H1 (cell line): ENCODE measurements around the gene SPATA6L. TPM values are rescaled to one million over a fixed set of nuclear protein-coding genes. Genes with fewer than 3 reads are reported as not detected.

ENCODE experiments used
- CTCF ChIA-PET: fragments of 300-600 bp; sonication (Branson Sonifier 250); formaldehyde crosslinking; loops from one replicate; lab custom pipeline; 2021; ENCODE audit not compliant: partially characterized antibody; lab: Charles Lee
- POLR2A ChIA-PET: fragments of 300-600 bp; sonication (Branson Sonifier 250); formaldehyde crosslinking; loops from one replicate; lab custom pipeline; 2021; ENCODE audit warnings: inconsistent platforms; ENCODE audit not compliant: partially characterized antibody; lab: Charles Lee
- DNase-seq, 2 experiments: peaks; one replicate each; pipeline versions ENCODE4 v3.0.0 to v3.0.0-alpha.2; 2010 to 2022; ENCODE audit warnings: low spot score in 2 of 2, low read depth in 1 of 2, mixed read lengths in 1 of 2
- FAIRE-seq: peaks from 2 replicates; lab custom pipeline; 2011; peaks lifted over from hg19 to GRCh38; lab: Jason Lieb, UNC
- H2AFZ ChIP-seq: 2 replicates; pipeline ENCODE4 v1.8.1; 2012; ENCODE audit warnings: low read length, inconsistent platforms
- H2AK5ac ChIP-seq: 2 replicates; pipeline ENCODE4 v1.6.1; 2013; ENCODE audit warnings: low read depth, low read length
- H2BK120ac ChIP-seq: replicated peaks from 2 replicates; pipeline ENCODE3; 2013; ENCODE audit warnings: low read depth, low read length, inconsistent platforms
- H2BK12ac ChIP-seq: 2 replicates; pipeline ENCODE4 v1.6.1; 2013; ENCODE audit warnings: low read depth, low read length
- H2BK15ac ChIP-seq: 2 replicates; pipeline ENCODE4 v1.6.1; 2013; ENCODE audit warnings: low read length
- H2BK20ac ChIP-seq: 2 replicates; pipeline ENCODE4 v1.6.1; 2013; ENCODE audit warnings: low read length
- H2BK5ac ChIP-seq: 2 replicates; pipeline ENCODE4 v1.6.1; 2013; ENCODE audit warnings: low read depth, low read length
- H3K14ac ChIP-seq: 2 replicates; pipeline ENCODE4 v1.6.1; 2013; ENCODE audit warnings: inconsistent platforms; ENCODE audit not compliant: insufficient read length
- H3K18ac ChIP-seq: 2 replicates; pipeline ENCODE4 v1.6.1; 2013; ENCODE audit warnings: low read length; ENCODE audit errors: extremely low read depth
- H3K23ac ChIP-seq: 2 replicates; pipeline ENCODE4 v1.6.1; 2013; ENCODE audit warnings: inconsistent platforms; ENCODE audit not compliant: insufficient read length
- H3K23me2 ChIP-seq: 2 replicates; pipeline ENCODE4 v1.6.1; 2013; ENCODE audit warnings: low read depth, low read length
- H3K27ac ChIP-seq: 2 replicates; pipeline ENCODE4 v1.6.1; 2011; ENCODE audit warnings: low read depth, low read length, inconsistent platforms
- H3K27me3 ChIP-seq, 4 experiments: replicated peaks in 1 of 4; 1 replicate in 1 of 4; 2 replicates in 3 of 4; pipeline versions ENCODE4 v1.6.1 to v1.8.1; 2011 to 2013; ENCODE audit warnings: low read length in 3 of 4, mild to moderate bottlenecking in 3 of 4, inconsistent platforms in 2 of 4, mixed read lengths in 2 of 4, moderate library complexity in 1 of 4; ENCODE audit not compliant: control insufficient read depth in 3 of 4, insufficient read depth in 3 of 4; ENCODE audit errors: extremely low read depth in 1 of 4
- H3K36me3 ChIP-seq, 4 experiments: 2 replicates each; pipeline versions ENCODE4 v1.6.1 to v1.8.1; 2011 to 2013; ENCODE audit warnings: mild to moderate bottlenecking in 4 of 4, low read length in 3 of 4, moderate library complexity in 2 of 4, control low read depth in 1 of 4, inconsistent platforms in 1 of 4; ENCODE audit not compliant: insufficient read depth in 4 of 4, control insufficient read depth in 2 of 4
- H3K4ac ChIP-seq: replicated peaks from 2 replicates; pipeline ENCODE3; 2013; ENCODE audit warnings: low read length, low read depth, mixed read lengths, inconsistent platforms; ENCODE audit not compliant: insufficient read length
- H3K4me1 ChIP-seq, 4 experiments: replicated peaks in 1 of 4; 1 replicate in 1 of 4; 2 replicates in 3 of 4; pipeline versions ENCODE4 v1.6.1 to v1.8.1; 2011 to 2013; ENCODE audit warnings: low read length in 3 of 4, inconsistent platforms in 2 of 4, mixed read lengths in 1 of 4; ENCODE audit not compliant: insufficient read depth in 4 of 4, control insufficient read depth in 3 of 4
- H3K4me2 ChIP-seq, 2 experiments: 2 replicates each; pipeline versions ENCODE4 v1.6.1 to v1.8.1; 2011 to 2013; ENCODE audit warnings: low read depth in 2 of 2, low read length in 2 of 2, control low read depth in 1 of 2, inconsistent platforms in 1 of 2, mild to moderate bottlenecking in 1 of 2; ENCODE audit not compliant: insufficient read depth in 1 of 2
- H3K4me3 ChIP-seq, 4 experiments: fragments of 200-600, 300-600 bp in 1 of 4; sonication (generic), shearing (Covaris generic), sonication (Bioruptor Twin) in 1 of 4; 2 replicates each; pipeline versions ENCODE4 v1.5.1 to v1.8.1; 2011 to 2016; ENCODE audit warnings: low read length in 4 of 4, low read depth in 3 of 4, control low read depth in 2 of 4, inconsistent platforms in 2 of 4, mild to moderate bottlenecking in 2 of 4, mixed read lengths in 1 of 4, moderate library complexity in 1 of 4; ENCODE audit not compliant: insufficient read depth in 2 of 4; ENCODE audit errors: extremely low read depth in 1 of 4
- H3K56ac ChIP-seq: replicated peaks from 2 replicates; pipeline ENCODE3; 2013; ENCODE audit warnings: low read depth, mild to moderate bottlenecking, mixed read lengths, low read length, inconsistent platforms; ENCODE audit not compliant: insufficient read length
- H3K79me1 ChIP-seq: 2 replicates; pipeline ENCODE4 v1.6.1; 2013; ENCODE audit warnings: low read depth, low read length, control low read depth
- H3K79me2 ChIP-seq, 2 experiments: 2 replicates each; pipeline versions ENCODE4 v1.6.1 to v1.8.1; 2012 to 2013; ENCODE audit warnings: low read length in 2 of 2, mild to moderate bottlenecking in 2 of 2, inconsistent platforms in 1 of 2; ENCODE audit not compliant: insufficient read depth in 2 of 2, control insufficient read depth in 1 of 2
- H3K9ac ChIP-seq, 4 experiments: replicated peaks in 1 of 4; 1 replicate in 1 of 4; 2 replicates in 3 of 4; pipeline versions ENCODE4 v1.6.1 to v1.8.1; 2011 to 2013; ENCODE audit warnings: low read depth in 3 of 4, low read length in 3 of 4, control low read depth in 2 of 4, mild to moderate bottlenecking in 2 of 4, moderate library complexity in 2 of 4, inconsistent platforms in 1 of 4; ENCODE audit errors: extremely low read depth in 1 of 4
- H3K9me3 ChIP-seq, 2 experiments: 2 replicates each; pipeline versions ENCODE4 v1.6.1 to v1.8.1; 2012 to 2013; ENCODE audit warnings: mild to moderate bottlenecking in 2 of 2, moderate library complexity in 2 of 2, control low read depth in 1 of 2, inconsistent platforms in 1 of 2, low read depth in 1 of 2, low read length in 1 of 2, mixed read lengths in 1 of 2; ENCODE audit not compliant: insufficient read depth in 2 of 2
- H4K20me1 ChIP-seq, 2 experiments: replicated peaks in 1 of 2; 2 replicates each; pipeline versions ENCODE3 to v1.8.1; 2011 to 2013; ENCODE audit warnings: inconsistent platforms in 2 of 2, low read length in 2 of 2, mild to moderate bottlenecking in 1 of 2; ENCODE audit not compliant: insufficient read depth in 2 of 2, control insufficient read depth in 1 of 2
- H4K5ac ChIP-seq: 2 replicates; pipeline ENCODE4 v1.6.1; 2013; ENCODE audit warnings: low read length, low read depth, mixed read lengths, inconsistent platforms; ENCODE audit not compliant: insufficient read length
- H4K8ac ChIP-seq: 2 replicates; pipeline ENCODE4 v1.8.0; 2013; ENCODE audit warnings: mild to moderate bottlenecking, moderate library complexity, low read length, inconsistent platforms; ENCODE audit not compliant: insufficient read depth; ENCODE audit errors: extremely low read depth
- H4K91ac ChIP-seq: replicated peaks from 2 replicates; pipeline ENCODE3; 2013; ENCODE audit warnings: low read length, mixed read lengths, inconsistent platforms; ENCODE audit not compliant: insufficient read length
- BACH1 ChIP-seq: IDR thresholded peaks from 2 replicates; pipeline ENCODE4 v1.6.1; 2012; ENCODE audit warnings: low read length, improper control_type of control experiment
- BRCA1 ChIP-seq: IDR thresholded peaks from 2 replicates; pipeline ENCODE4 v1.6.1; 2012; ENCODE audit warnings: low read depth, low read length, improper control_type of control experiment
- CTBP2 ChIP-seq: IDR thresholded peaks from 2 replicates; pipeline ENCODE4 v1.7.0; 2011; ENCODE audit warnings: borderline replicate concordance, mild to moderate bottlenecking, moderate library complexity, mixed read lengths, low read length; ENCODE audit not compliant: insufficient read depth, insufficient read length
- FOSL1 ChIP-seq: IDR thresholded peaks from 2 replicates; pipeline ENCODE4 v1.6.1; 2011; ENCODE audit warnings: mild to moderate bottlenecking, low read depth, low read length, moderate library complexity; ENCODE audit not compliant: insufficient read depth
- GABPA ChIP-seq: IDR thresholded peaks from 2 replicates; pipeline ENCODE4 v1.6.1; 2011; ENCODE audit warnings: mild to moderate bottlenecking, low read length, moderate library complexity, borderline replicate concordance; ENCODE audit not compliant: insufficient read depth
- HDAC2 ChIP-seq, 2 experiments: fragments of 300-600 bp in 1 of 2; sonication (generic) in 1 of 2; IDR thresholded peaks; 2 replicates each; pipeline ENCODE4 v1.6.1; 2011 to 2012; ENCODE audit warnings: low read depth in 2 of 2, low read length in 2 of 2, mild to moderate bottlenecking in 2 of 2, moderate library complexity in 2 of 2, borderline replicate concordance in 1 of 2, inconsistent platforms in 1 of 2
- HDAC6 ChIP-seq: IDR thresholded peaks from one replicate; pipeline ENCODE4 v1.7.1; 2012; ENCODE audit warnings: low read depth, mild to moderate bottlenecking, inconsistent platforms, low read length, moderate library complexity
- MAX ChIP-seq: IDR thresholded peaks from 2 replicates; pipeline ENCODE4 v1.6.1; 2012; ENCODE audit warnings: inconsistent platforms
- NANOG ChIP-seq: IDR thresholded peaks from 2 replicates; pipeline ENCODE4 v1.6.1; 2011; ENCODE audit warnings: low read length, low read depth, mild to moderate bottlenecking, inconsistent platforms; ENCODE audit not compliant: insufficient read depth, poor library complexity, severe bottlenecking
- NRF1 ChIP-seq: IDR thresholded peaks from 2 replicates; pipeline ENCODE4 v1.6.1; 2011; ENCODE audit warnings: mild to moderate bottlenecking, low read depth, low read length, improper control_type of control experiment
- POU5F1 ChIP-seq: IDR thresholded peaks from 2 replicates; pipeline ENCODE4 v1.6.1; 2011; ENCODE audit warnings: low read depth, mild to moderate bottlenecking, low read length, moderate library complexity
- SAP30 ChIP-seq: fragments of 300-600 bp; sonication (generic); IDR thresholded peaks from 2 replicates; pipeline ENCODE4 v1.7.1; 2012; ENCODE audit warnings: low read length, moderate library complexity, mild to moderate bottlenecking, inconsistent platforms; ENCODE audit not compliant: insufficient read depth, insufficient replicate concordance
- SIX5 ChIP-seq: IDR thresholded peaks from 2 replicates; pipeline ENCODE4 v1.6.1; 2011; ENCODE audit warnings: mild to moderate bottlenecking, low read depth, low read length
- SP1 ChIP-seq: IDR thresholded peaks from 2 replicates; pipeline ENCODE4 v1.6.1; 2011; ENCODE audit warnings: low read depth, low read length
- TCF12 ChIP-seq: IDR thresholded peaks from 2 replicates; pipeline ENCODE4 v1.6.1; 2011; ENCODE audit warnings: low read depth, mild to moderate bottlenecking, low read length
- WGBS, 2 experiments: shearing (Covaris generic) in 1 of 2; methylation state at CpG; one replicate each; pipeline versions ENCODE4 v1.1.6 to v1.1.7; 2013 to 2015; ENCODE audit warnings: low lambda C conversion rate in 2 of 2, mixed read lengths in 2 of 2, inconsistent platforms in 1 of 2, low coverage in 1 of 2, missing lambda C conversion rate in 1 of 2; ENCODE audit not compliant: insufficient replicate concordance in 2 of 2, insufficient coverage in 1 of 2, insufficient read length in 1 of 2; ENCODE audit errors: extremely low coverage in 1 of 2, missing lambda C conversion rate in 1 of 2; 5-methylcytosine and 5-hydroxymethylcytosine counted together
- polyA plus RNA-seq, 7 experiments: library from polyadenylated mRNA; depleted of rRNA in 3 of 7; stranded (reverse) in 5 of 7; unstranded in 2 of 7; fragments of >200 nt in 5 of 7; fragments of 200-250 nt in 2 of 7; gene quantifications; 1 replicate in 5 of 7; 2 replicates in 1 of 7; 4 replicates in 1 of 7; pipeline versions ENCODE4 v1.2.1 to v1.2.3, GENCODE V29; 2011 to 2013; ENCODE audit warnings: missing spikeins in 2 of 7, mixed read lengths in 2 of 7
- total RNA-seq: library from RNA; stranded (reverse); fragmentation: NEBNext Ultra II Directional; extraction: Animal tissue kit (Norgen Biotek cat#: 25700); gene quantifications from 2 replicates; pipeline ENCODE4 v1.2.1, GENCODE V29; 2021

Gene SPATA6L
- total and polyA plus RNA-seq, 2 of the 8 experiments (the other 6 are each of a cell fraction or from before 2014, with no cell fraction given), result 0.57 to 1.1 TPM

GRCh38 chr9:4614627-4615026, 51.7 kb downstream of the SPATA6L start:
- H4K5ac ChIP-seq, result no peak overlapping the region
- no peak overlapping the region for H4K91ac ChIP-seq
- H3K4me3 ChIP-seq, result no peak overlapping the region
- DNase-seq, result no peak
- no peak overlapping the region for H3K18ac ChIP-seq
- H3K36me3 ChIP-seq, result no peaks in the 10 kb centered on the region
- H2BK12ac ChIP-seq, result no peak overlapping the region
- 100% methylated on average over 1 of the region's 1 CpG; no CpG with 5 or more reads in 1 of the 2 experiments for WGBS, 2 experiments
- no peak overlapping the region for H2AFZ ChIP-seq
- H3K27ac ChIP-seq, result no peak overlapping the region
- no peaks in the 10 kb centered on the region for H3K27me3 ChIP-seq
- no peak overlapping the region for H2BK15ac ChIP-seq
- no peaks in the 10 kb centered on the region for H3K79me1 ChIP-seq
- no peak overlapping the region for H2BK20ac ChIP-seq
- ChIA-PET CTCF (no interaction called here), POLR2A (no interaction called here)
- FAIRE-seq, result no peak
- H3K56ac ChIP-seq, result no peak overlapping the region
- H4K20me1 ChIP-seq, result no peaks in the 10 kb centered on the region
- no peak overlapping the region for H2BK5ac ChIP-seq
- H3K4ac ChIP-seq, result no peak overlapping the region
- no peak overlapping the region for H3K4me2 ChIP-seq
- no peak overlapping the region for H3K23ac ChIP-seq
- H2BK120ac ChIP-seq, result no peak overlapping the region
- H3K79me2 ChIP-seq, result no peaks in the 10 kb centered on the region
- H3K9me3 ChIP-seq, result no peaks in the 10 kb centered on the region
- peaks cover 0 to 3% (median 1%) of the 10 kb centered on the region in 4 experiments; a peak in 2 of 7 replicates for H3K4me1 ChIP-seq
- H3K14ac ChIP-seq, result no peak overlapping the region
- H2AK5ac ChIP-seq, result no peak overlapping the region
- no peaks in the 10 kb centered on the region for H3K23me2 ChIP-seq
- no peak overlapping the region for H4K8ac ChIP-seq
- H3K9ac ChIP-seq, result no peak overlapping the region
- TF ChIP-seq HDAC6, result no peak
- TF ChIP-seq SP1, result no peak
- TF ChIP-seq FOSL1, result no peak
- TF ChIP-seq MAX, result no peak
- TF ChIP-seq NANOG, result no peak
- TF ChIP-seq POU5F1, result no peak
- TF ChIP-seq GABPA, result no peak
- no peak for TF ChIP-seq SAP30
- no peak for TF ChIP-seq SIX5
- TF ChIP-seq TCF12, result no peak
- no peak for TF ChIP-seq BACH1
- TF ChIP-seq BRCA1, result no peak
- TF ChIP-seq NRF1, result no peak
- no peak for TF ChIP-seq HDAC2 (IDR thresholded peaks at IDR 0.05; ENCODE audit: borderline replicate concordance in 1 of 2, low read depth in 2 of 2, low read length in 2 of 2)
- no peak for TF ChIP-seq CTBP2
